PC-3 (cell line): ENCODE results near the gene C1orf210. TPM values are rescaled to one million over a fixed set of nuclear protein-coding genes. Genes with fewer than 3 reads are reported as not detected.

Source experiments
- ATAC-seq: fragments of 200-7000 bp; cut with Tn5 transposase; 2 replicates; pipeline ENCODE4 v1.9.1; 2020; ENCODE audit warnings: mild to moderate bottlenecking, moderate library complexity
- BruUV-seq: library from RNA; stranded (reverse); fragments of 400-500 nt; replicated peaks from 2 replicates; lab custom pipeline; 2021; lab: Mats Ljungman, UMichigan
- CTCF ChIA-PET: fragments of 300-600 bp; sonication (Branson Sonifier 250); formaldehyde crosslinking; loops from one replicate; lab custom pipeline; 2022; ENCODE audit warnings: antibody characterized with exemption; lab: Charles Lee
- POLR2A ChIA-PET: fragments of 300-600 bp; sonication (Branson Sonifier 250); formaldehyde crosslinking; loops from one replicate; lab custom pipeline; 2022; ENCODE audit warnings: antibody characterized with exemption; ENCODE audit not compliant: unreplicated experiment; lab: Charles Lee
- DNase-seq: peaks from one replicate; pipeline ENCODE4 v3.0.0-alpha.2; 2015
- H2AFZ ChIP-seq: fragments of 300-600 bp; sonication (generic); 2 replicates; pipeline ENCODE4 v1.6.0; 2016; ENCODE audit warnings: antibody characterized with exemption, low read length
- H3F3A ChIP-seq: fragments of 300-600 bp; sonication (generic); one replicate; pipeline ENCODE4 v1.6.0; 2017; ENCODE audit warnings: antibody characterized with exemption, low read length, control low read depth, mild to moderate bottlenecking; ENCODE audit not compliant: unreplicated experiment
- H3K27ac ChIP-seq: fragments of 300-600 bp; sonication (generic); 2 replicates; pipeline ENCODE4 v1.5.1; 2016; ENCODE audit warnings: mild to moderate bottlenecking, low read length
- H3K27me3 ChIP-seq: fragments of 300-600 bp; sonication (generic); 2 replicates; pipeline ENCODE4 v1.6.1; 2016; ENCODE audit warnings: low read length, mixed read lengths
- H3K36me3 ChIP-seq: fragments of 300-600 bp; sonication (generic); 2 replicates; pipeline ENCODE4 v1.6.1; 2016; ENCODE audit warnings: low read depth, mixed run types, low read length, mixed read lengths
- H3K4me1 ChIP-seq: fragments of 300-600 bp; sonication (generic); 2 replicates; pipeline ENCODE4 v1.5.1; 2016; ENCODE audit warnings: low read length; ENCODE audit not compliant: insufficient read depth
- H3K4me2 ChIP-seq: fragments of 300-600 bp; sonication (generic); 2 replicates; pipeline ENCODE4 v1.6.0; 2016; ENCODE audit warnings: low read length
- H3K4me3 ChIP-seq: fragments of 300-600 bp; sonication (generic); 2 replicates; pipeline ENCODE4 v1.5.1; 2016; ENCODE audit warnings: mild to moderate bottlenecking, low read length, mixed read lengths
- H3K79me2 ChIP-seq: fragments of 300-600 bp; sonication (generic); 2 replicates; pipeline ENCODE4 v1.6.1; 2017; ENCODE audit warnings: low read length, mixed read lengths
- H3K9ac ChIP-seq: fragments of 300-600 bp; sonication (generic); 2 replicates; pipeline ENCODE4 v1.6.0; 2016; ENCODE audit warnings: mild to moderate bottlenecking, low read length
- H3K9me2 ChIP-seq: fragments of 300-600 bp; sonication (generic); replicated peaks from 2 replicates; pipeline ENCODE4 v1.6.1; 2016; ENCODE audit warnings: mixed run types, low read length, mixed read lengths
- H3K9me3 ChIP-seq: fragments of 300-600 bp; sonication (generic); 2 replicates; pipeline ENCODE4 v1.6.1; 2016; ENCODE audit warnings: low read length, mixed read lengths
- H4K20me1 ChIP-seq: fragments of 300-600 bp; sonication (generic); 2 replicates; pipeline ENCODE4 v1.6.1; 2016; ENCODE audit warnings: low read length, mixed read lengths
- EZH2 ChIP-seq: fragments of 300-600 bp; sonication (generic); IDR thresholded peaks from one replicate; pipeline ENCODE4 v1.6.1; 2017; ENCODE audit warnings: antibody characterized with exemption, mild to moderate bottlenecking, low read length; ENCODE audit not compliant: unreplicated experiment
- EZH2phosphoT487 ChIP-seq: fragments of 300-600 bp; sonication (generic); IDR thresholded peaks from 2 replicates; pipeline ENCODE4 v1.6.1; 2018; ENCODE audit warnings: mild to moderate bottlenecking, antibody characterized with exemption, low read length, borderline replicate concordance
- intact Hi-C: fragments of 100-400 bp; cut with micrococcal nuclease; formaldehyde crosslinking; loops from 2 replicates; pipeline ENCODE4 v1.9.0; 2023
- total RNA-seq: library from RNA; depleted of rRNA; stranded (reverse); fragments of >200 nt; gene quantifications from 2 replicates; pipeline ENCODE4 v1.2.3, GENCODE V29; 2014
- TF ChIP-seq, protein P1 (sequence below): fragments of 300-600 bp; sonication (generic); conservative IDR thresholded peaks from 2 replicates; pipeline ENCODE4 v1.5.1; 2017; ENCODE audit warnings: antibody characterized with exemption, low read depth, mild to moderate bottlenecking, low read length

C1orf210 gene
- total RNA-seq, 1 experiment from 2014 or later = 17.8 TPM

DNA sequence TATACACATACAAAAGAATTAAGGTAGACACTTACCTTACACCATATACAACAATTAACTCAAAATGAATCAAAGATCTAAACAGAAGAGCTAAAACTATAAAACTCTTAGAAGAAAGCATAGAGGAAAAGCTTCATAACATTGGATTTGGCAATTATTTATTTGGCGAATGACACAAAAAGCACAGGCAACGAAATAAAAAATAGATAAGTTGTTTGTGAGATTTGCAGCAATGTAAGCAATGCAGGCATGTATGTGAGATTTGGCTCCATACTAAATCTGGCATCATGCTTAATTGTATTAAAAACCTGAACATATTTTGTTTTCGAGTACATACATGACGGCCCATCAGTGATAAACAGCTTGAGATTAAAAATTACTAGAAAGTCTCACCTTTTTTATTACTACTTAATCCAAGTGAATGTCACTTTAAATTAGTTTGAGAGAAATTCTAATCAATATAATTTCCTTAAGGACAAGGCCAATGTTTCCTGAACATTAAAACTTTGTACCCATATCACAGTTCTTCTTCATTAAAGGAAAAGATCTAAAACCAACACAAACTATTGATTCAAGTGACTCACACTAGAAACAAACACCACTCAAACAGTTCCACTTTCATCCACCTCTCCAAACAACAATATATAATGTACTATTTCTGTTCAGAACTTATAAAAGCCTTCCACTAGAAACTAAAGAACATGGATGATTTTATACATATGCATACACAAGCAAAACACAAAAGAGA, 38.7 kb downstream of the C1orf210 start:
- POLR2A ChIA-PET = no interaction called here
- intact Hi-C loops = no loop called here
- no TSS peak for BruUV-seq

GRCh38 chr1:43243299-43243698, 42.1 kb downstream of the C1orf210 start:
- H4K20me1 ChIP-seq = no peaks in the 10 kb centered on the region
- H3K27ac ChIP-seq = no peak overlapping the region
- BruUV-seq = no TSS peak
- H2AFZ ChIP-seq = no peak overlapping the region
- H3K9me2 ChIP-seq = no peaks in the 10 kb centered on the region
- H3F3A ChIP-seq = no peaks in the 10 kb centered on the region
- H3K9me3 ChIP-seq = peaks cover 19% of the 10 kb centered on the region
- intact Hi-C loops = no loop called here
- no peaks in the 10 kb centered on the region for H3K36me3 ChIP-seq
- ChIA-PET CTCF (no interaction called here), POLR2A (interaction anchor here (0.7 kb wide), 1 partner anchor 10 kb away, joined by 5 read pairs; no protein-coding TSS in a partner anchor)
- H3K27me3 ChIP-seq = no peaks in the 10 kb centered on the region
- no peak for ATAC-seq
- TF ChIP-seq EZH2 (no peak), EZH2phosphoT487 (no peak)
- TF ChIP-seq, protein P1, sequence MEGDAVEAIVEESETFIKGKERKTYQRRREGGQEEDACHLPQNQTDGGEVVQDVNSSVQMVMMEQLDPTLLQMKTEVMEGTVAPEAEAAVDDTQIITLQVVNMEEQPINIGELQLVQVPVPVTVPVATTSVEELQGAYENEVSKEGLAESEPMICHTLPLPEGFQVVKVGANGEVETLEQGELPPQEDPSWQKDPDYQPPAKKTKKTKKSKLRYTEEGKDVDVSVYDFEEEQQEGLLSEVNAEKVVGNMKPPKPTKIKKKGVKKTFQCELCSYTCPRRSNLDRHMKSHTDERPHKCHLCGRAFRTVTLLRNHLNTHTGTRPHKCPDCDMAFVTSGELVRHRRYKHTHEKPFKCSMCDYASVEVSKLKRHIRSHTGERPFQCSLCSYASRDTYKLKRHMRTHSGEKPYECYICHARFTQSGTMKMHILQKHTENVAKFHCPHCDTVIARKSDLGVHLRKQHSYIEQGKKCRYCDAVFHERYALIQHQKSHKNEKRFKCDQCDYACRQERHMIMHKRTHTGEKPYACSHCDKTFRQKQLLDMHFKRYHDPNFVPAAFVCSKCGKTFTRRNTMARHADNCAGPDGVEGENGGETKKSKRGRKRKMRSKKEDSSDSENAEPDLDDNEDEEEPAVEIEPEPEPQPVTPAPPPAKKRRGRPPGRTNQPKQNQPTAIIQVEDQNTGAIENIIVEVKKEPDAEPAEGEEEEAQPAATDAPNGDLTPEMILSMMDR = no peak
- no peak overlapping the region for H3K4me3 ChIP-seq
- no peak overlapping the region for H3K4me2 ChIP-seq
- no peaks in the 10 kb centered on the region for H3K79me2 ChIP-seq
- H3K4me1 ChIP-seq = peaks cover 9% of the 10 kb centered on the region
- no peak for DNase-seq
- no peak overlapping the region for H3K9ac ChIP-seq

More for the DNA sequence above, 38.7 kb downstream of the C1orf210 start:
- no peak overlapping the region for H3K9ac ChIP-seq
- H3K9me3 ChIP-seq = peaks cover 28% of the 10 kb centered on the region
- no peaks in the 10 kb centered on the region for H3K36me3 ChIP-seq
- peaks cover 3% of the 10 kb centered on the region for H3K4me1 ChIP-seq
- CTCF ChIA-PET = no interaction called here
- no peak for ATAC-seq
- no peak overlapping the region for H3K4me2 ChIP-seq
- TF ChIP-seq EZH2phosphoT487 = no peak
- TF ChIP-seq EZH2 = no peak
- no peaks in the 10 kb centered on the region for H3K27me3 ChIP-seq
- DNase-seq = no peak
- no peaks in the 10 kb centered on the region for H3K9me2 ChIP-seq
- H3K79me2 ChIP-seq = no peaks in the 10 kb centered on the region
- no peak overlapping the region for H3K4me3 ChIP-seq
- no peak overlapping the region for H3K27ac ChIP-seq
- H2AFZ ChIP-seq = no peak overlapping the region
- no peaks in the 10 kb centered on the region for H3F3A ChIP-seq
- H4K20me1 ChIP-seq = no peaks in the 10 kb centered on the region

GRCh38 chr1:43241413-43241836, 44.0 kb downstream of the C1orf210 start:
- DNase-seq = peak; percentile 84
- no peak overlapping the region for H3K27ac ChIP-seq
- no peaks in the 10 kb centered on the region for H3K36me3 ChIP-seq
- ChIA-PET CTCF (interaction anchor here (1.3 kb wide), 1 partner anchor 173 kb away, joined by 5 read pairs; no protein-coding TSS in a partner anchor), POLR2A (no interaction called here)
- no peaks in the 10 kb centered on the region for H3K9me2 ChIP-seq
- no peak overlapping the region for H3K4me2 ChIP-seq
- no peak overlapping the region for H3K9ac ChIP-seq
- TF ChIP-seq, protein P1 = no peak
- no peak for TF ChIP-seq EZH2
- no peaks in the 10 kb centered on the region for H3K79me2 ChIP-seq
- no peak overlapping the region for H3K4me3 ChIP-seq
- ATAC-seq = peak; percentile 77
- BruUV-seq = no TSS peak
- 0 out of 2 replicates have a peak, but pooled peaks cover 9% of the 10 kb centered on the region for H3K9me3 ChIP-seq
- H3K4me1 ChIP-seq = peaks cover 9% of the 10 kb centered on the region
- H3K27me3 ChIP-seq = no peaks in the 10 kb centered on the region
- H4K20me1 ChIP-seq = no peaks in the 10 kb centered on the region
- H3F3A ChIP-seq = no peaks in the 10 kb centered on the region
- H2AFZ ChIP-seq = no peak overlapping the region
- intact Hi-C loops = no loop called here
